T47D (cell line): ENCODE data around the gene GNG12.

Experiments used
- DNase-seq, 2 experiments: peaks; one replicate each; pipeline versions ENCODE4 v3.0.0 to v3.0.0-alpha.2; 2011 to 2012; ENCODE audit warnings: low read depth in 1 of 2, low spot score in 1 of 2
- JUND ChIP-seq: IDR thresholded peaks from 2 replicates; pipeline ENCODE4 v1.6.1; 2012; ENCODE audit warnings: low read depth
- in situ Hi-C: cut with HindIII; loops from 2 replicates; pipeline ENCODE4 v1.10.0; 2016; ENCODE audit warnings: low sequenced_read_pairs, low pct_unique_long_range_greater_than_20kb

The GNG12 gene

GRCh38 chr1:67855444-67855843, 22.2 kb upstream of the GNG12 start:
- TF ChIP-seq JUND = no peak
- in situ Hi-C loops = no loop called here
- DNase-seq = no peak

- TF ChIP-seq JUND = no peak
- peak; percentile 11 to 50 for DNase-seq
- in situ Hi-C loops = no loop called here
Measured at GRCh38 chr1:67853704-67854103, 20.4 kb upstream of the GNG12 start.

DNA sequence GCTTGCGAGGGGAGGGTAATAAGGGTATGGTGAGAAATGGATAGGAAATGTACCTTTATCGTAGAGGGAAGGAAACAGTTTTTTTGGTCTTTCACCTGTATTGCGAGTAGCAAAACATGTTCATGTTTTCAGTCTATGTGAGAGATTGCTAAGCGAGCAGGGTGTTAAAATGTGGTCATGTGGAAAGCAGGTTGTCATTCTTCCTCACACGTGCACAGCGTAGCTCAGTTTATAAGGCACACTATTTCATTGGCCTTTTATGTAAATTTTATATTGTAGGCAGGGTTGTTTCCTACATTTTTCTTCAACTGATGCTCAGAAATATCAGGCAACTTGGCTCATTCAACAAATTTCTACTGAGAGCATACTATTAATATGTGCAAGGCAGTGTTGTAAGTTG, 18.5 kb upstream of the GNG12 start:
- DNase-seq = no peak
- in situ Hi-C loops = no loop called here
- no peak for TF ChIP-seq JUND

GRCh38 chr1:67850611-67851075, 17.4 kb upstream of the GNG12 start:
- in situ Hi-C loops = no loop called here
- no peak for TF ChIP-seq JUND
- peak in 1 of 2 experiments; percentile 56 for DNase-seq

- in situ Hi-C loops = no loop called here
- peak in 1 of 2 experiments; percentile 44 for DNase-seq
- TF ChIP-seq JUND = no peak
Measured at GRCh38 chr1:67850151-67850551, 16.9 kb upstream of the GNG12 start.

GRCh38 chr1:67847466-67847865, 14.2 kb upstream of the GNG12 start:
- no peak for DNase-seq
- in situ Hi-C loops = no loop called here
- TF ChIP-seq JUND = no peak

DNA sequence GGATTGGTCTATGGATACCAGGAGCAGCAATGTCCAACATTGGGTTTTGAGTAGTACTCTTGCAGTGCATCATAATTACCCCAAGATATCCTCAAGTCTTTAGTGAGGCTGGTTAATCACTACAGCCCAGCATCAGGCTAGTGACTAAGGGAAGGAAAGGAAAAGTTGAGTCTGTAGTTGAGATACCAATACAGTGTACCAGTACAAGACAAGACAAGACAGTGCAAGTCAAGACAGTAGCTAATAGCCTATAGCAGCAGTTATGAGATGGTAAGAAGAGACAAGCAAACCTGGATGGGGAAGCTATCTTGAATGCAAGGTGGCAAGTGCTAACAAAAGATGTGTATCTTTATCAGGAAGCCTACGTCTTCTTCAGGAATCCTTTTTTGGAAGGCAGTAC, 13.3 kb upstream of the GNG12 start:
- in situ Hi-C loops = no loop called here
- TF ChIP-seq JUND = no peak
- DNase-seq = no peak

DNA sequence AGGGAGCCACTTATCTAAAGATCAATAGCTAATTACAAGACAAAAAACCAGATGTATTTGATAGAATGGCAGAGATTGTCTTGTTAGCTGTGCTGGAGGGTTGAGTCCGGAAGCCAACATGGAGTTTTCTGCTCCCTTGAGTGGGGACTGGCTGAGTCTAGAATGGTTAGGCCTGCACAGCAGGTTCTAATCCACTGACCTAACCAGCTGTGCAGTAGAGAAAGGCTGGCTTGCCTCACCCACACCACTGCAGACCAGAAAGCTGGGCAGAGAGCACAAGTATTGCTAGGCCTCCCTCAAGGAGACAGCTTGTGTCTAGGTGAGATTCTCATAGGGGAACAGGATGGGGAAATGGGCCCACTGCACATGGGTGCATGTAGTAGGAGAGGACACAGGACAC, 11.7 kb upstream of the GNG12 start:
- peak in 1 of 2 experiments; percentile 26 for DNase-seq
- in situ Hi-C loops = no loop called here
- TF ChIP-seq JUND = no peak

- DNase-seq = no peak
- in situ Hi-C loops = no loop called here
- TF ChIP-seq JUND = no peak
Measured at GRCh38 chr1:67843746-67844145, 10.5 kb upstream of the GNG12 start.

DNA sequence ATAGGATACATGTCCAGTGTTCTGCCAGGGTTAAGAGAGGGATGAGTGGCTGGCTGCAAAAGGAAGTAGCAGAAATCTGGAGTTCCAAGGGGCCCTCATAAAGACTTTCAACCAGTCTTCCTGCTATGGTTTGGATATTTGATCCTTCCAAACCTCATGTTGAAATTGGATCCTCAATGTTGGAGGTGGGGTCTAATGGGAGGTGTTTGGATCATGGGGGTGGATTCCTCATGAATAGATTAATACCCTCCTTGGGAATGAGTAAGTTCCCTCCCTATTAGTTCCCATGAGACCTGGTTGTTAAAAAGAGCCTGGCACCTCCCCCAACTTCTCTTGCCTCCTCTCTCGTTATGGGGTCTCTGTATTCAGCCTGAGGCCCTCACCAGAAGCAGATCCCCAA, 10.1 kb upstream of the GNG12 start:
- in situ Hi-C loops = no loop called here
- no peak for TF ChIP-seq JUND
- DNase-seq = no peak

- TF ChIP-seq JUND = peak; percentile 78; the same call in 1 of the 2 replicates
- in situ Hi-C loops = no loop called here
- DNase-seq = peak in 1 of 2 experiments; percentile 75
Measured at GRCh38 chr1:67840449-67840848, 7.2 kb upstream of the GNG12 start.

GRCh38 chr1:67839826-67840225, 6.6 kb upstream of the GNG12 start:
- in situ Hi-C loops = no loop called here
- no peak for TF ChIP-seq JUND
- DNase-seq = no peak

GRCh38 chr1:67838180-67838910, 5.1 kb upstream of the GNG12 start:
- in situ Hi-C loops = no loop called here
- no peak for DNase-seq

DNA sequence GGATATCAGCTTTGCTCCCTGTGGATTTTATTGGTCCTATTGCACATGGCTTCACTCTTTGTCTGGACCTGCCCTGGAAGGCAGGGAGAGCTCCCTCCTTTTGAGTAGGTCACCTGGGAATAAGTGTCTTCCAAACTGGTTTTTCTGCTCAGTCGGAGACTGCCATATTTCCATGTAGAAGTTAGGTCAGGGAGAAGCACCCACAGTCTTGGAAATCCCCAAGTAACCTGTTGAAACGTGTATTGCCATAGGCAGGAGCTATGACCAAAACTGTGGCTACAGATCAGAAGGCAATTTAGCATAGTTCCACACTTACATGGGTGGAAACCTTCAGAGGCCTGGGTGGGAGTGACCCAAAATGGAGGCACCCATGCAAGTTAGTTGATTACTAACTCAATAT, 3.5 kb upstream of the GNG12 start:
- in situ Hi-C loops = no loop called here
- TF ChIP-seq JUND = no peak
- no peak for DNase-seq

More at GRCh38 chr1:67838180-67838910, 5.1 kb upstream of the GNG12 start:
- TF ChIP-seq JUND = no peak
